CD4-positive, alpha-beta T cell treated with Interleukin-2 at 100 ng/mL for 4 hours (primary cell): Measurements from ENCODE around the gene XRCC5.

Source experiments
- DNase-seq: peaks from one replicate; pipeline ENCODE4 v3.0.0-alpha.2; 2020; ENCODE audit warnings: low spot score

Gene XRCC5

DNA sequence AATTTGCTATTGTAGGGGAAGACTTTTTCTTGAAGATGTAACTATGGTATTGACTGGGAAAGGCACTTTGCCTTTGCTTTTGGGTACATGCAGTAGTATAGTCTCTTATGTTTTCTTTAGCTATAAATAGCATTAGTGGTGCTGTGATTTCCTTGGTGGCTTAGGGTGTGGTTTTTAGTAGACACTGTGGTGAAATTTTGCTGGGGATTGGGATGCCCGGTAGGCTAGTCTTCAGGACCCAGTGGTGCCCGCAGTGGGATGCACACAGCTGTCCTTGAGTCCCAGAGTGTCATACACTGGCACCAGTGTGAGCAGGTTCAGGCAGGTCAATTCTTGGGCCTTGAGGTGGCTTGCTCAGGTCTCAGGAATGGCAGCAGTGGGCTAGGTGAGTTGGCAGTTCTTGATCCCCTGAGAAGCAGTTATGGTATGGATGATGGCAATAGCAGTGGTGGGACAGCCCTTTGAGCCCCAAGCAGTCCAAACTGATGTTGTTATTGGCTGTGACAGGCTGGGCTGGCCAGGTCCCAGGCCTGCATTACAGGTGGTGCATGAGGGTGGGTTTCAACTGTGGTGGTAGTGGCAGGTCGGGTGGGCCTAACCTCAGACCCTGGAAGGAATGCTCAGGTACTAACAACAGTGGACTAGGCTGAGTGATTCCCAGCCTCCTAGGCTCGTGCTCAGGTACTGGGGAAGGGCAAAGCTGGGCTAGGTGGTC is 124.3 kb downstream of the XRCC5 start:
- DNase-seq, result no peak

- DNase-seq, result no peak
These were observed 125.0 kb downstream of the XRCC5 start for GRCh38 chr2:216234106-216234505.

DNA sequence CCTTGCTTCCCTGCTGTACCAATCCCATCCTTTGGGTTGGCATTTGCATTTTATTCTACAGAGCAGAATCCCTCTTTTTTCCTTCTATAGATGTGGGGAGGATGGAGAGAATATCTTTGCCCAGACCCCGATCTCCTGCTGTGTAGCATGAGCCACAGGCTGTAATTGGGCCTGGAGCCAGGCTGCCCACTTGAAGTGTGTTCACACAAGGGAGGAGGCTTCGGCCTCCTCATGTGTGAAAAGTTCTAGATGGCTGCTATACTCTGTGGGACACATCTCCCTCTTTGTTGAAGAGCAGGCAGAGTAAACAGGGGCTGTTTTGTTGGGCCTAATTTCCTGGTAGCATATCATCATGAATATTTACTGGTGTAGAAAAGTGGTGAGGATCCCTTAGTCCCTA is 126.3 kb downstream of the XRCC5 start:
- no peak for DNase-seq

DNA sequence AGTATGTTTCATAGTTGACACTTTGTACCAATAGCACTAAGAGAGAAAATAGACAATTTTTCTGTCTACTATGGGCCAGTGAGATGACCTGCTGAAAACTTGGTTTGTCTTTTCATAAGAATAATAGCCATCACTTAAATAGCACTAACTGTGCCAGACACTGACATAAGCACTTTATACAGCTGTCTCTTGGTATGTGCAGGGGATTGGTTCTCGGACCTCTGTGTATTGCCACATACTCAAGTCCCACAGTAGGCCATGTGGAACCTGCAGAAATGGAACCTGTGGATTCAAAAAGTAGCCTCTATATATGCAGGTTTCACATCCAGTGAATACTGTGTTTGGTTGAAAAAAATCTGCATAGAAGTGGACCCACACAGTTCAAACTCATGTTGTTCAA is 126.7 kb downstream of the XRCC5 start:
- no peak for DNase-seq

DNA sequence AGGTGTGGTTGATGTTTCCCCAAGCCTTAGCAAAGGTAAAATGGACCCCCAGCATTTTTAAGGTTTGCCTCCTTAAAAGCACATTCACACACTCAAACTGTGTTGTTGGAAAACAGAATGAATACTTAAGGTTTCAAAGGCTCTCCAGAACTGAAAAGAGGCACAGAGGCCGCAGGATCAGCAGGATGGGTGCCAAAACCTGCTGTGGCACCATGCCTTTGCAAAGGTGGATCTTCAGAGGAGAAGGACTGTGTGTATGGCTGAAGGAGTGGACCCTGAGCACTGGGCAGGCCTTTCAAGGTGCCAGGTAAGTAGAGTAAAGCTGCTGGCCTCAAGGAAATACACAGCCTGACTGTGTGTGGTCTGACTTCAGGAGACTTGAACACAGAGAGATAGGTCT is 127.3 kb downstream of the XRCC5 start:
- DNase-seq, result no peak

GRCh38 chr2:216242365-216242764 is 133.2 kb downstream of the XRCC5 start:
- DNase-seq, result no peak

DNA sequence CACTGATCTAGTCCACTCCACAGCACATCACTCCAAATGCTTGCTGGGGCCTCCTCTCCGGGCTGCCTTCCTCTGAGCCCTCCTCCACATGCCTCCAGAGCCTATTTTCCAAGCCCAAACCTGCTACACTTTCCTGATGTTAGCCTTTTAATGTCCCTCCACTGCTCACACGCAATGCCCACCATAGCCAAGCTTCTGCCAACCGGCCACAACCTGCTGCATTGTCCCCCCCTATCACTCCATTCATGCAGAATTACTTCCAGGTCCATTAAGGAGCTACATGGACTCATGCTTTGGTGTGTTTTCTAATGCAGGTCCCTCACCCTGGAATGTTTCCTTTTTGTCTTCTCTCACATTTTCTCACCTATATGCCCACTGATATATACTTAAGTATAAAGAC is 133.9 kb downstream of the XRCC5 start:
- no peak for DNase-seq

DNA sequence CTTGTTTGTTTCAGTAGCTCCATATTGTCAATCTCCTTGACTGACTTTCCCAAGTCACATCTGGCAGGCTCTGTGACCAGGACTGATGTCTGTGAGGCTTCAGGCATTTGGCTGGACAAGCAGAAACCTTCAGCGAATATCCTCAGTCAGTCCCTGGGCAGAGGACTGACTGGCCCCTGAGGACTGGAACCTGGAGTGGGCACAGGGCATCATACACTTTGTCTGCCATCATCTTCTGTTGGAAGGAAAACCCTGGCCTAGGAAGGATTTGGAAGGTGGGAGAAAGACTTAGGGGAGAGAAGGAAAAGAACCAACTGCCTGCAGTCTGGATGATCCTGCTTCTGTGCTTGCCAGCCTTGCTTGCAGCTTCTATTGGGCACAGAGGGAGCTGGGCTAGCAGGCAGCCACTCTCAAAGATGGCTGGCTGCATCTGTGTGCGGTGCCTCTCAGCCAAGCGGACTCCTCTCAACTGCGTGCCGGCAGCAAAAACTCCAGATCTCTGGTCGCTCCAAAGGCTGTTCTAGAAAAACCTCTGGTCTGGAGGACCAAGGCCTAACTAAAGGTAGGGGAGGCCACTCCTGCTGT is 136.3 kb downstream of the XRCC5 start:
- DNase-seq, result no peak

DNA sequence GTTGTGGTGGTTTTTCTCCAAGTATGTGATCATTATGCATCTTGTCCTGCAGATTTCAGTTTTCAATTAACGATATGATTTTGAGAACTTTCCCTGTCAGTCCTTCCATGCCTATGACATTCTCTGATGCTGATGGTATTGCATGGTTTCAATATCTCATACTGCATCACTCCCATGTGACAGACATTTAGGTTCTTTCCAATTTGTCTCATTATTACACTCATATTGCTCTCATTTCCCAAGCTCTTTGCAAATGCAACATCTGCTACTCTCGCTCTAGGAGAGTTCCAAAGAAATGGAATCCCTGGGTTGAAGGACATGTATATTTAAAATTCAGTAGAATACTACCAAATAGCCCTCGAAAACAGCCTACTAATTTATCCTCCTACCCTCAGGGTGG is 137.6 kb downstream of the XRCC5 start:
- DNase-seq, result no peak
